HL-60 (cell line): ENCODE results near the gene SRSF5.

Source experiments
- CTCF ChIP-seq: IDR thresholded peaks from one replicate; pipeline ENCODE4 v1.5.1; 2011; ENCODE audit warnings: low read length, control low read depth, inconsistent platforms; ENCODE audit not compliant: insufficient read depth
- GABPA ChIP-seq: IDR thresholded peaks from 2 replicates; pipeline ENCODE4 v1.6.1; 2012; ENCODE audit warnings: low read depth
- POLR2AphosphoS5 ChIP-seq: IDR thresholded peaks from 2 replicates; pipeline ENCODE4 v1.6.1; 2012; ENCODE audit warnings: low read depth
- REST ChIP-seq: IDR thresholded peaks from 2 replicates; pipeline ENCODE4 v1.6.1; 2012; ENCODE audit warnings: low read depth; ENCODE audit not compliant: insufficient replicate concordance
- SPI1 ChIP-seq: IDR thresholded peaks from 2 replicates; pipeline ENCODE4 v1.6.1; 2012; ENCODE audit warnings: low read depth, mild to moderate bottlenecking, borderline replicate concordance

GRCh38 chr14:69794791-69795190 lies 27.8 kb downstream of the SRSF5 start:
- TF ChIP-seq SPI1, result no peak
- TF ChIP-seq CTCF, result no peak
- no peak for TF ChIP-seq POLR2AphosphoS5
- no peak for TF ChIP-seq REST
- TF ChIP-seq GABPA, result no peak
